CD14-positive monocyte (primary cell): ENCODE results near the gene RSRC1. TPM values are rescaled to one million over a fixed set of nuclear protein-coding genes. Genes with fewer than 3 reads are reported as not detected.

Experiments
- DNase-seq, 3 donors: peaks; one replicate each; pipeline ENCODE4 v3.0.0-alpha.2; 2011 to 2022
- H2AFZ ChIP-seq: 2 replicates; pipeline ENCODE4 v1.6.0; 2012; ENCODE audit warnings: mild to moderate bottlenecking, low read depth, low read length, inconsistent platforms; ENCODE audit not compliant: insufficient read depth, poor library complexity, severe bottlenecking
- H3K27ac ChIP-seq, 2 donors: 1 replicate in 1 of 2; 2 replicates in 1 of 2; pipeline ENCODE4 v1.5.1; 2012 to 2013; ENCODE audit warnings: low read length in 2 of 2, control low read depth in 1 of 2, inconsistent platforms in 1 of 2, low read depth in 1 of 2, mild to moderate bottlenecking in 1 of 2
- H3K27me3 ChIP-seq, 2 donors: one replicate each; pipeline versions ENCODE4 v1.6.0 to v1.6.1; 2011 to 2013; ENCODE audit warnings: low read length in 2 of 2; ENCODE audit not compliant: control insufficient read depth in 2 of 2, insufficient read depth in 2 of 2
- H3K36me3 ChIP-seq, 2 donors: replicated peaks in 1 of 2; 1 replicate in 1 of 2; 2 replicates in 1 of 2; pipeline versions ENCODE4 v1.5.1 to v1.6.1; 2012 to 2013; ENCODE audit warnings: low read length in 2 of 2, control low read depth in 1 of 2, inconsistent platforms in 1 of 2, mild to moderate bottlenecking in 1 of 2; ENCODE audit not compliant: insufficient read depth in 2 of 2, control insufficient read depth in 1 of 2
- H3K4me1 ChIP-seq, 2 donors: 1 replicate in 1 of 2; 2 replicates in 1 of 2; pipeline versions ENCODE4 v1.5.1 to v1.6.1; 2012 to 2013; ENCODE audit warnings: low read length in 2 of 2, control low read depth in 1 of 2, inconsistent platforms in 1 of 2, mild to moderate bottlenecking in 1 of 2, moderate library complexity in 1 of 2; ENCODE audit not compliant: insufficient read depth in 2 of 2, control insufficient read depth in 1 of 2
- H3K4me2 ChIP-seq: replicated peaks from 2 replicates; pipeline ENCODE3; 2012; ENCODE audit warnings: low read length, moderate library complexity, mild to moderate bottlenecking; ENCODE audit not compliant: poor library complexity, severe bottlenecking; ENCODE audit errors: extremely low read depth
- H3K4me3 ChIP-seq, 3 experiments: fragments of 200-600 bp in 1 of 3; sonication (generic) in 1 of 3; replicated peaks in 1 of 3; 1 replicate in 2 of 3; 2 replicates in 1 of 3; pipeline ENCODE4 v1.5.1; 2011 to 2013; ENCODE audit warnings: low read length in 3 of 3, mild to moderate bottlenecking in 3 of 3, control low read depth in 2 of 3, low read depth in 2 of 3, inconsistent platforms in 1 of 3, moderate library complexity in 1 of 3
- H3K79me2 ChIP-seq: 2 replicates; pipeline ENCODE4 v1.6.0; 2012; ENCODE audit warnings: mild to moderate bottlenecking, control low read depth, inconsistent platforms, low read length, moderate library complexity; ENCODE audit not compliant: insufficient read depth
- H3K9ac ChIP-seq: 2 replicates; pipeline ENCODE4 v1.6.0; 2017; ENCODE audit warnings: low read length, mild to moderate bottlenecking; ENCODE audit not compliant: insufficient read depth, poor library complexity, severe bottlenecking
- H3K9me3 ChIP-seq, 2 donors: replicated peaks in 1 of 2; 1 replicate in 1 of 2; 2 replicates in 1 of 2; pipeline versions ENCODE4 v1.5.1 to v1.6.1; 2012 to 2013; ENCODE audit warnings: low read length in 2 of 2, control low read depth in 1 of 2; ENCODE audit not compliant: control insufficient read depth in 1 of 2, insufficient read depth in 1 of 2
- H4K20me1 ChIP-seq: 2 replicates; pipeline ENCODE4 v1.6.0; 2012; ENCODE audit warnings: mild to moderate bottlenecking, low read length, control low read depth, moderate library complexity; ENCODE audit not compliant: insufficient read depth
- H3K27ac Mint-ChIP-seq, 7 donors: one replicate each; pipeline ENCODE4 v1.8.0; 2020; ENCODE audit warnings: mild to moderate bottlenecking in 7 of 7, mixed read lengths in 7 of 7, moderate library complexity in 6 of 7, inconsistent platforms in 2 of 7
- H3K27me3 Mint-ChIP-seq, 3 donors: one replicate each; pipeline ENCODE4 v1.8.0; 2021 to 2022; ENCODE audit warnings: low read depth in 3 of 3, mild to moderate bottlenecking in 3 of 3, mixed read lengths in 3 of 3, moderate library complexity in 3 of 3, inconsistent platforms in 1 of 3
- H3K36me3 Mint-ChIP-seq, 2 donors: one replicate each; pipeline ENCODE4 v1.8.0; 2020; ENCODE audit warnings: mixed read lengths in 2 of 2, inconsistent platforms in 1 of 2, mild to moderate bottlenecking in 1 of 2
- H3K4me1 Mint-ChIP-seq: one replicate; pipeline ENCODE4 v1.8.0; 2020; ENCODE audit warnings: mild to moderate bottlenecking, mixed read lengths
- H3K4me3 Mint-ChIP-seq, 2 donors: one replicate each; pipeline ENCODE4 v1.8.0; 2020; ENCODE audit warnings: mild to moderate bottlenecking in 2 of 2, mixed read lengths in 2 of 2, moderate library complexity in 1 of 2
- H3K9me3 Mint-ChIP-seq, 7 donors: one replicate each; pipeline ENCODE4 v1.8.0; 2020 to 2022; ENCODE audit warnings: mixed read lengths in 7 of 7, mild to moderate bottlenecking in 6 of 7, moderate library complexity in 6 of 7, inconsistent platforms in 2 of 7
- CTCF ChIP-seq: fragments of 200-600 bp; IDR thresholded peaks from one replicate; pipeline ENCODE4 v1.8.0; 2022; ENCODE audit warnings: antibody characterized with exemption, mild to moderate bottlenecking
- WGBS: methylation state at CpG from one replicate; pipeline ENCODE4 v1.1.5; 2013; ENCODE audit warnings: missing lambda C conversion rate; ENCODE audit not compliant: insufficient coverage; 5-methylcytosine and 5-hydroxymethylcytosine counted together
- intact Hi-C, 2 donors: fragments of 100-400 bp; cut with micrococcal nuclease; formaldehyde crosslinking; loops; one replicate each; pipeline versions ENCODE4 v1.15.0 to v1.15.1; 2023
- polyA plus RNA-seq, 3 donors: library from polyadenylated mRNA; depleted of rRNA in 1 of 3; unstranded in 2 of 3; stranded (reverse) in 1 of 3; fragments of 300-500 nt in 2 of 3; fragments of >200 nt in 1 of 3; fragmentation: Illumina TruSeq in 2 of 3; gene quantifications; 1 replicate in 2 of 3; 2 replicates in 1 of 3; pipeline ENCODE4 v1.2.3, GENCODE V29; 2012 to 2021

RSRC1 gene
- polyA plus RNA-seq, 3 donors: 6.6 to 31.7 (median 15.1) TPM

DNA sequence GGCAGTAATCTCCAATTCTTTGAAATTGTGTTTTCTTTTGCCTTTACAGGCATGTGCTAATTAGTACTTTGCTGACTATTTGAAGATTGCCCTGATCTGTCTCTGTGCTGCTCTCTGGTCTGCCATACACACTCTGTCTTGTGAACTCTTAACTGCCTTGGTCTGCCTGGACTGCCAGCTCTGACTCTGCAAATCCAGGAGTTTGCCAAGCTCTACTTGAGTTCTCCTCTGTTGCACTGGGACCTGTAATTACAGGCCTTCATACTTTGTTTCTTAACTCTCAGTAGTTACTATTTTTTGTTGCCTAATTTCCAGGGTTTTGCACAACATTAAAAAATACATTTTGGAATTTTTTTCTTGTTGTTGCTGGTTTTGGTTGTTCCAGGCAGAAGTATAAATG, 155.0 kb downstream of the RSRC1 start:
- Histone ChIP-seq H3K9me3 (peaks cover 24 to 30% of the 10 kb centered on the region in 2 donors), H3K9ac (no peak overlapping the region), H3K4me3 (no peak overlapping the region), H3K4me2 (no peak overlapping the region), H2AFZ (no peak overlapping the region), H4K20me1 (no peaks in the 10 kb centered on the region), H3K36me3 (peaks cover 3 to 16% of the 10 kb centered on the region in 2 donors), H3K27ac (no peak overlapping the region), H3K4me1 (no peaks in the 10 kb centered on the region), H3K79me2 (no peaks in the 10 kb centered on the region), H3K27me3 (no peaks in the 10 kb centered on the region)
- no peaks in the 10 kb centered on the region for H3K4me1 Mint-ChIP-seq
- no peak overlapping the region for H3K4me3 Mint-ChIP-seq
- H3K27ac Mint-ChIP-seq: no peak overlapping the region
- peaks cover 17 to 40% (median 29%) of the 10 kb centered on the region in 7 donors for H3K9me3 Mint-ChIP-seq
- TF ChIP-seq CTCF: no peak
- no peak for DNase-seq
- intact Hi-C loops: no loop called here
- peaks cover 10 to 28% of the 10 kb centered on the region in 2 donors for H3K36me3 Mint-ChIP-seq
- no peaks in the 10 kb centered on the region for H3K27me3 Mint-ChIP-seq

DNA sequence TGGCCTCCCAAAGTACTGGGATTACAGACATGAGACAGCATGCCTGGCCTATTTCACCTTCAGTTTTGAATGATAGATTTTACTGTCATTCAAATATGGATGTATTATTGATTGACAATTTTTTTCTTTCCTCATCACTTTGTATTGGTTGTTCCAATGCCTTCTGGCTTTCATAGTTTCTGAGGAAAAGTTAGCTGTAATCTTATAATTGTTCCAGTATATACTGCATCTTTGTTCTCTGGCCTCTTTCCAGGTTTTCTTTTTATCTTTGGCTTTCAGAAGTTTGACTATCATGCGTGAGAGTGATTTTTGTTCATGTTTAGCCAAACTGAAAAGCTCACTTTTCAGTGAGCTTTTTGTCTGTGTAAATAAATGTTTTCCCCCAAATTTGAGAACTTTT, 157.1 kb downstream of the RSRC1 start:
- intact Hi-C loops: no loop called here
- peaks cover 10 to 21% of the 10 kb centered on the region in 2 donors for H3K36me3 Mint-ChIP-seq
- no peak overlapping the region for H3K4me2 ChIP-seq

More for the DNA sequence above, 157.1 kb downstream of the RSRC1 start:
- WGBS: no CpG with 5 or more reads among the region's 1 CpG
- no peak for TF ChIP-seq CTCF
- Histone ChIP-seq H2AFZ (no peak overlapping the region), H3K79me2 (no peaks in the 10 kb centered on the region), H3K9me3 (peaks cover 16 to 30% of the 10 kb centered on the region in 2 donors), H3K4me1 (no peaks in the 10 kb centered on the region), H3K9ac (no peak overlapping the region), H3K4me3 (no peak overlapping the region), H3K27ac (no peak overlapping the region), H3K27me3 (no peaks in the 10 kb centered on the region), H3K36me3 (peaks cover 3 to 10% of the 10 kb centered on the region in 2 donors), H4K20me1 (no peaks in the 10 kb centered on the region)
- no peak overlapping the region for H3K27ac Mint-ChIP-seq
- no peak for DNase-seq
- H3K4me3 Mint-ChIP-seq: no peak overlapping the region
- no peaks in the 10 kb centered on the region for H3K4me1 Mint-ChIP-seq
- H3K27me3 Mint-ChIP-seq: no peaks in the 10 kb centered on the region
- H3K9me3 Mint-ChIP-seq: peaks cover 17 to 37% (median 24%) of the 10 kb centered on the region in 7 donors
